A549 (cell line): Measurements from ENCODE around the gene MCU. TPM values are rescaled to one million over a fixed set of nuclear protein-coding genes. Genes with fewer than 3 reads are reported as not detected.

ENCODE experiments used
- ATAC-seq, 2 experiments: fragments of 200-7000 bp in 1 of 2; fragments of >200 bp in 1 of 2; cut with Nextera tagmentation in 1 of 2; cut with Tn5 transposase in 1 of 2; 3 replicates each; pipeline versions ENCODE4 v1.8.0 to v1.9.1; 2018 to 2020; ENCODE audit warnings: mild to moderate bottlenecking in 1 of 2, moderate library complexity in 1 of 2
- CTCF ChIA-PET: fragments of 300-600 bp; sonication (Branson Sonifier 250); formaldehyde crosslinking; extraction: SDS; loops from one replicate; lab custom pipeline; 2021; ENCODE audit warnings: antibody characterized with exemption, inconsistent platforms; lab: Yijun Ruan, JAX
- POLR2A ChIA-PET: fragments of 350-600 bp; formaldehyde crosslinking; extraction: SDS; loops from one replicate; lab custom pipeline; 2021; ENCODE audit warnings: antibody characterized with exemption, inconsistent platforms; lab: Yijun Ruan, JAX
- DNase-seq, 2 experiments: peaks; one replicate each; pipeline versions ENCODE4 v3.0.0 to v3.0.0-alpha.2; 2011 to 2016; ENCODE audit warnings: low read depth in 1 of 2, low spot score in 1 of 2
- FAIRE-seq: peaks from 2 replicates; lab custom pipeline; 2011; peaks lifted over from hg19 to GRCh38; lab: Jason Lieb, UNC
- H3K27ac ChIP-seq, 2 experiments: fragments of >200 bp; sonication (Bioruptor Twin); formaldehyde crosslinking; 3 replicates each; pipeline ENCODE4 v1.5.1; 2016 to 2017
- H3K4me1 ChIP-seq: fragments of >200 bp; sonication (Bioruptor Twin); formaldehyde crosslinking; 3 replicates; pipeline ENCODE4 v1.6.1; 2016
- H3K4me2 ChIP-seq: fragments of >200 bp; sonication (Bioruptor Twin); formaldehyde crosslinking; 3 replicates; pipeline ENCODE4 v1.6.1; 2016
- H3K4me3 ChIP-seq: fragments of >200 bp; sonication (Bioruptor Twin); formaldehyde crosslinking; 3 replicates; pipeline ENCODE4 v1.5.1; 2016
- H3K9me3 ChIP-seq: fragments of >200 bp; sonication (Bioruptor Twin); formaldehyde crosslinking; 3 replicates; pipeline ENCODE4 v1.6.1; 2016
- BHLHE40 ChIP-seq: IDR thresholded peaks from 2 replicates; pipeline ENCODE4 v1.6.1; 2012; ENCODE audit warnings: low read depth, low read length, inconsistent platforms
- CBX2 ChIP-seq: fragments of 200-600 bp; sonication (generic); IDR thresholded peaks from 2 replicates; pipeline ENCODE4 v1.6.1; 2016; ENCODE audit warnings: low read depth, mild to moderate bottlenecking, borderline replicate concordance
- CBX8 ChIP-seq: fragments of 200-600 bp; sonication (generic); IDR thresholded peaks from 2 replicates; pipeline ENCODE4 v1.6.1; 2016
- CEBPB ChIP-seq, 2 experiments: fragments of >200 bp in 1 of 2; sonication (Bioruptor Twin) in 1 of 2; formaldehyde crosslinking in 1 of 2; IDR thresholded peaks; 2 replicates each; pipeline ENCODE4 v1.6.1; 2012 to 2016
- CHD2 ChIP-seq: fragments of 150-350 bp; IDR thresholded peaks from 2 replicates; pipeline ENCODE4 v1.6.1; 2014; ENCODE audit warnings: low read length; ENCODE audit not compliant: partially characterized antibody
- EHMT2 ChIP-seq: fragments of 200-600 bp; sonication (generic); IDR thresholded peaks from 2 replicates; pipeline ENCODE4 v1.6.1; 2016; ENCODE audit warnings: antibody characterized with exemption, low read depth, mild to moderate bottlenecking, moderate library complexity
- EP300 ChIP-seq, 2 experiments: fragments of >200 bp; sonication (Bioruptor Twin); formaldehyde crosslinking; IDR thresholded peaks; 2 replicates in 1 of 2; 3 replicates in 1 of 2; pipeline ENCODE4 v1.6.1; 2016 to 2017
- FOSL2 ChIP-seq, 2 experiments: fragments of 450-650 bp in 1 of 2; fragments of >200 bp in 1 of 2; sonication (Bioruptor Twin) in 1 of 2; formaldehyde crosslinking; IDR thresholded peaks; 2 replicates each; pipeline versions ENCODE4 v1.5.0 to v1.6.1; 2016 to 2020; ENCODE audit warnings: mild to moderate bottlenecking in 1 of 2, moderate library complexity in 1 of 2
- HOXA7 ChIP-seq: fragments of 250-450 bp; sonication (Bioruptor Pico); IDR thresholded peaks from 2 replicates; pipeline ENCODE4 v1.5.0; 2020; ENCODE audit warnings: mild to moderate bottlenecking, moderate library complexity
- HOXB5 ChIP-seq: fragments of 250-450 bp; sonication (Bioruptor Pico); IDR thresholded peaks from 2 replicates; pipeline ENCODE4 v1.5.0; 2020; ENCODE audit warnings: mild to moderate bottlenecking, moderate library complexity
- KDM5A ChIP-seq: fragments of 200-600 bp; sonication (generic); IDR thresholded peaks from 2 replicates; pipeline ENCODE4 v1.6.1; 2016; ENCODE audit warnings: antibody characterized with exemption, mild to moderate bottlenecking
- MAFK ChIP-seq: fragments of 450-650 bp; IDR thresholded peaks from 2 replicates; pipeline ENCODE4 v1.6.1; 2014; ENCODE audit not compliant: partially characterized antibody
- MYC ChIP-seq: IDR thresholded peaks from 2 replicates; pipeline ENCODE4 v1.6.1; 2012; ENCODE audit warnings: mild to moderate bottlenecking, inconsistent platforms, low read length, improper control_type of control experiment, borderline replicate concordance
- NFE2L2 ChIP-seq: fragments of 150-350 bp; conservative IDR thresholded peaks from 2 replicates; pipeline ENCODE4 v1.6.1; 2014; ENCODE audit warnings: low read length
- PHF8 ChIP-seq: fragments of 200-600 bp; sonication (generic); IDR thresholded peaks from 2 replicates; pipeline ENCODE4 v1.6.1; 2016; ENCODE audit warnings: low read depth, mild to moderate bottlenecking, antibody characterized with exemption, moderate library complexity, borderline replicate concordance
- POLR2A ChIP-seq: IDR thresholded peaks from 2 replicates; pipeline ENCODE4 v1.6.1; 2012; ENCODE audit warnings: mild to moderate bottlenecking, low read length
- POLR2AphosphoS2 ChIP-seq: conservative IDR thresholded peaks from 2 replicates; pipeline ENCODE4 v1.6.1; 2012; ENCODE audit warnings: low read length, improper control_type of control experiment, inconsistent platforms
- RAD21 ChIP-seq, 2 experiments: fragments of >200 bp in 1 of 2; sonication (Bioruptor Twin) in 1 of 2; formaldehyde crosslinking in 1 of 2; IDR thresholded peaks in 1 of 2; conservative IDR thresholded peaks in 1 of 2; 2 replicates in 1 of 2; 3 replicates in 1 of 2; pipeline ENCODE4 v1.6.1; 2012 to 2018; ENCODE audit warnings: inconsistent platforms in 1 of 2
- RARB ChIP-seq: fragments of 250-450 bp; sonication (Bioruptor Pico); IDR thresholded peaks from 2 replicates; pipeline ENCODE4 v1.8.0; 2021; ENCODE audit warnings: mild to moderate bottlenecking, moderate library complexity
- RCOR1 ChIP-seq: fragments of 150-350 bp; IDR thresholded peaks from 2 replicates; pipeline ENCODE4 v1.6.1; 2014; ENCODE audit warnings: antibody characterized with exemption, low read length, low read depth
- REST ChIP-seq: fragments of 200-600 bp; sonication (generic); IDR thresholded peaks from 2 replicates; pipeline ENCODE4 v1.6.1; 2016; ENCODE audit warnings: antibody characterized with exemption, mild to moderate bottlenecking, moderate library complexity
- SREBF2 ChIP-seq: fragments of 450-650 bp; IDR thresholded peaks from 2 replicates; pipeline ENCODE4 v1.6.1; 2014; ENCODE audit warnings: mild to moderate bottlenecking, moderate library complexity
- ZC3H11A ChIP-seq: fragments of 450-650 bp; IDR thresholded peaks from 2 replicates; pipeline ENCODE4 v1.6.1; 2014; ENCODE audit warnings: antibody characterized with exemption, mild to moderate bottlenecking
- ZFP36 ChIP-seq: fragments of 450-650 bp; IDR thresholded peaks from 2 replicates; pipeline ENCODE4 v1.6.1; 2014; ENCODE audit warnings: borderline replicate concordance; ENCODE audit not compliant: partially characterized antibody
- ZSCAN20 ChIP-seq: fragments of 250-450 bp; sonication (Bioruptor Pico); IDR thresholded peaks from 2 replicates; pipeline ENCODE4 v1.8.0; 2022; ENCODE audit warnings: mild to moderate bottlenecking, moderate library complexity
- WGBS: methylation state at CpG from one replicate; pipeline ENCODE4 v1.1.6; 2017; ENCODE audit errors: missing lambda C conversion rate; 5-methylcytosine and 5-hydroxymethylcytosine counted together
- polyA plus RNA-seq, 4 experiments: library from polyadenylated mRNA; depleted of rRNA in 3 of 4; stranded (reverse); fragments of >200 nt; fragmentation: RNase III in 1 of 4; extraction: RNeasy Plus Mini Kit Qiagen cat#74134 plus additional on column Dnase treatment in 1 of 4; gene quantifications; 2 replicates in 3 of 4; 3 replicates in 1 of 4; pipeline ENCODE4 v1.2.3, GENCODE V29; 2011 to 2017
- TF ChIP-seq, protein P1 (sequence below): IDR thresholded peaks from 2 replicates; pipeline ENCODE4 v1.6.1; 2012; ENCODE audit warnings: low read depth, borderline replicate concordance
- TF ChIP-seq, protein P2 (sequence below): fragments of >200 bp; sonication (Bioruptor Twin); formaldehyde crosslinking; IDR thresholded peaks from 2 replicates; pipeline ENCODE4 v1.6.1; 2016
- TF ChIP-seq, protein P3 (sequence below): IDR thresholded peaks from 2 replicates; pipeline ENCODE4 v1.6.1; 2012

MCU gene
- polyA plus RNA-seq, 2 of the 4 experiments (the other 2 are of a cell fraction): 44.0 to 221 TPM

- FAIRE-seq (no peak), DNase-seq (no peak), ATAC-seq (peak in 1 of 2 experiments; percentile 50; a peak in 3 of 6 replicates)
- no peak overlapping the region for H3K27ac ChIP-seq
- ChIA-PET CTCF (no interaction called here), POLR2A (no interaction called here)
- H3K4me2 ChIP-seq: peak overlapping the region; percentile 65
- H3K4me1 ChIP-seq: peaks cover 35% of the 10 kb centered on the region
- WGBS: 41% methylated on average over 2 of the region's 2 CpGs
- TF ChIP-seq, protein P1, sequence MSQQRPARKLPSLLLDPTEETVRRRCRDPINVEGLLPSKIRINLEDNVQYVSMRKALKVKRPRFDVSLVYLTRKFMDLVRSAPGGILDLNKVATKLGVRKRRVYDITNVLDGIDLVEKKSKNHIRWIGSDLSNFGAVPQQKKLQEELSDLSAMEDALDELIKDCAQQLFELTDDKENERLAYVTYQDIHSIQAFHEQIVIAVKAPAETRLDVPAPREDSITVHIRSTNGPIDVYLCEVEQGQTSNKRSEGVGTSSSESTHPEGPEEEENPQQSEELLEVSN: no peak
- no peak for TF ChIP-seq KDM5A
- no peak for TF ChIP-seq MAFK
- TF ChIP-seq, protein P2, sequence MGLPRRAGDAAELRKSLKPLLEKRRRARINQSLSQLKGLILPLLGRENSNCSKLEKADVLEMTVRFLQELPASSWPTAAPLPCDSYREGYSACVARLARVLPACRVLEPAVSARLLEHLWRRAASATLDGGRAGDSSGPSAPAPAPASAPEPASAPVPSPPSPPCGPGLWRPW: no peak
- TF ChIP-seq SREBF2: no peak
- TF ChIP-seq HOXA7: no peak
- TF ChIP-seq BHLHE40: no peak
- TF ChIP-seq CBX2: no peak
- no peak for TF ChIP-seq MYC
- TF ChIP-seq EP300 (IDR thresholded peaks at IDR 0.05): no peak
- TF ChIP-seq CEBPB (IDR thresholded peaks at IDR 0.05): no peak
- no peak for TF ChIP-seq RCOR1
- TF ChIP-seq RARB (CRISPR knock-in tag): no peak
- no peak for TF ChIP-seq ZSCAN20
- no peak for TF ChIP-seq ZC3H11A
- no peak for TF ChIP-seq ZFP36
- TF ChIP-seq HOXB5 (CRISPR knock-in tag): no peak
- TF ChIP-seq PHF8: no peak
- TF ChIP-seq, protein P3, sequence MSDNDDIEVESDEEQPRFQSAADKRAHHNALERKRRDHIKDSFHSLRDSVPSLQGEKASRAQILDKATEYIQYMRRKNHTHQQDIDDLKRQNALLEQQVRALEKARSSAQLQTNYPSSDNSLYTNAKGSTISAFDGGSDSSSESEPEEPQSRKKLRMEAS: no peak
- TF ChIP-seq NFE2L2: no peak
- no peaks in the 10 kb centered on the region for H3K9me3 ChIP-seq
- no peak overlapping the region for H3K4me3 ChIP-seq
Observed at GRCh38 chr10:72802332-72802731, 110.4 kb downstream of the MCU start.

GRCh38 chr10:72802763-72803505 lies 111.0 kb downstream of the MCU start:
- CTCF ChIA-PET: interaction anchor here (0.7 to 1.1 kb wide), 2 partner anchors 92 to 486 kb away, joined by 3 read pairs; no protein-coding TSS in a partner anchor
- peak overlapping the region; percentile 1 to 41; a peak in 2 of 6 replicates for H3K27ac ChIP-seq
- H3K4me3 ChIP-seq: no peak overlapping the region
- no peaks in the 10 kb centered on the region for H3K9me3 ChIP-seq
- TF ChIP-seq POLR2AphosphoS2: no peak
- no peak for TF ChIP-seq MAFK
- TF ChIP-seq HOXB5 (CRISPR knock-in tag): no peak
- TF ChIP-seq FOSL2 (IDR thresholded peaks at IDR 0.05): no peak
- TF ChIP-seq FOSL2 (CRISPR knock-in tag; IDR thresholded peaks at IDR 0.05): peak; percentile 62
- no peak for TF ChIP-seq CBX2
- TF ChIP-seq CHD2: no peak
- no peak for TF ChIP-seq CBX8
- TF ChIP-seq, all 56 proteins: peak for 1
- 21% methylated on average over 4 of the region's 4 CpGs for WGBS
- ATAC-seq (peak in 1 of 2 experiments; percentile 52; a peak in 3 of 6 replicates), DNase-seq (no peak), FAIRE-seq (peak; percentile 13)
- POLR2A ChIA-PET: no interaction called here
- H3K4me1 ChIP-seq: peaks cover 35% of the 10 kb centered on the region
- H3K4me2 ChIP-seq: peak overlapping the region; percentile 65

- 91% methylated on average over 3 of the region's 3 CpGs for WGBS
- ATAC-seq (no peak), FAIRE-seq (no peak), DNase-seq (no peak)
- peaks cover 28% of the 10 kb centered on the region for H3K4me1 ChIP-seq
- CTCF ChIA-PET: interaction anchor here (0.7 to 2.2 kb wide), 2 partner anchors 11 to 444 kb away, joined by 3 to 7 read pairs; no protein-coding TSS in a partner anchor
- H3K9me3 ChIP-seq: no peaks in the 10 kb centered on the region
- no peak overlapping the region for H3K4me2 ChIP-seq
- H3K4me3 ChIP-seq: no peak overlapping the region
- POLR2A ChIA-PET: no interaction called here
- H3K27ac ChIP-seq: no peak overlapping the region
- TF ChIP-seq BHLHE40 (no peak), CHD2 (no peak), EHMT2 (no peak), ZC3H11A (no peak), REST (no peak), POLR2A (no peak), CBX8 (no peak), RAD21 (conservative IDR thresholded peaks at IDR 0.05 in 1 of 2, IDR thresholded peaks at IDR 0.05 in 1 of 2) (no peak)
- TF ChIP-seq, protein P1: no peak
- TF ChIP-seq, protein P2: no peak
Observed at GRCh38 chr10:72808001-72808400, 116.1 kb downstream of the MCU start.
